Measurements from ENCODE around the gene DIPK1B. TPM values are rescaled to one million over a fixed set of nuclear protein-coding genes. Genes with fewer than 3 reads are reported as not detected.

Gene DIPK1B
- total RNA-seq, 1 donor from 2014 or later = 46.3 TPM

GRCh38 chr9:136750526-136750925, 38.2 kb downstream of the DIPK1B start:
- no peak for TF ChIP-seq CTCF (conservative IDR thresholded peaks at IDR 0.05)
- DNase-seq (ENCODE audit: low read depth, low spot score) = no peak
- H3K9me3 Mint-ChIP-seq = peaks cover 6% of the 10 kb centered on the region
- no peak overlapping the region for H3K4me3 Mint-ChIP-seq
- H3K27ac Mint-ChIP-seq (ENCODE audit: unreplicated experiment) = no peak overlapping the region
- no peaks in the 10 kb centered on the region for H3K4me1 Mint-ChIP-seq
- H3K36me3 Mint-ChIP-seq (ENCODE audit: low read depth) = no peaks in the 10 kb centered on the region
- H3K27me3 Mint-ChIP-seq (ENCODE audit: low read depth) = peaks cover 13% of the 10 kb centered on the region

- H3K27ac Mint-ChIP-seq (ENCODE audit: unreplicated experiment) = no peak overlapping the region
- peaks cover 13% of the 10 kb centered on the region for H3K27me3 Mint-ChIP-seq (ENCODE audit: low read depth)
- DNase-seq (ENCODE audit: low read depth, low spot score) = no peak
- no peaks in the 10 kb centered on the region for H3K36me3 Mint-ChIP-seq (ENCODE audit: low read depth)
- H3K4me1 Mint-ChIP-seq = no peaks in the 10 kb centered on the region
- no peak for TF ChIP-seq CTCF (conservative IDR thresholded peaks at IDR 0.05)
- peaks cover 6% of the 10 kb centered on the region for H3K9me3 Mint-ChIP-seq
- no peak overlapping the region for H3K4me3 Mint-ChIP-seq
Observed at GRCh38 chr9:136751244-136751643, 38.9 kb downstream of the DIPK1B start.

- Mint-ChIP-seq H3K9me3 (peaks cover 6% of the 10 kb centered on the region), H3K4me3 (no peak overlapping the region), H3K4me1 (no peaks in the 10 kb centered on the region), H3K27ac (ENCODE audit: unreplicated experiment) (no peak overlapping the region), H3K27me3 (ENCODE audit: low read depth) (peaks cover 13% of the 10 kb centered on the region), H3K36me3 (ENCODE audit: low read depth) (no peaks in the 10 kb centered on the region)
- DNase-seq (ENCODE audit: low read depth, low spot score) = no peak
- TF ChIP-seq CTCF (conservative IDR thresholded peaks at IDR 0.05) = no peak
Observed at GRCh38 chr9:136751814-136752213, 39.4 kb downstream of the DIPK1B start.

GRCh38 chr9:136753371-136754058, 41.1 kb downstream of the DIPK1B start:
- no peaks in the 10 kb centered on the region for H3K4me1 Mint-ChIP-seq
- no peak overlapping the region for H3K4me3 Mint-ChIP-seq
- TF ChIP-seq CTCF (conservative IDR thresholded peaks at IDR 0.05) = no peak
- DNase-seq (ENCODE audit: low read depth, low spot score) = no peak
- peaks cover 13% of the 10 kb centered on the region for H3K27me3 Mint-ChIP-seq (ENCODE audit: low read depth)
- H3K9me3 Mint-ChIP-seq = peaks cover 6% of the 10 kb centered on the region
- no peaks in the 10 kb centered on the region for H3K36me3 Mint-ChIP-seq (ENCODE audit: low read depth)
- no peak overlapping the region for H3K27ac Mint-ChIP-seq (ENCODE audit: unreplicated experiment)

GRCh38 chr9:136754059-136754572, 41.7 kb downstream of the DIPK1B start:
- no peak for TF ChIP-seq CTCF (conservative IDR thresholded peaks at IDR 0.05)
- Mint-ChIP-seq H3K36me3 (ENCODE audit: low read depth) (no peaks in the 10 kb centered on the region), H3K9me3 (peaks cover 6% of the 10 kb centered on the region), H3K4me3 (no peak overlapping the region), H3K27ac (ENCODE audit: unreplicated experiment) (no peak overlapping the region), H3K27me3 (ENCODE audit: low read depth) (peaks cover 13% of the 10 kb centered on the region), H3K4me1 (no peaks in the 10 kb centered on the region)
- DNase-seq (ENCODE audit: low read depth, low spot score) = no peak

All from neural crest cell (in vitro differentiated cells).